HepG2 (cell line): Measurements from ENCODE around the gene ZBTB22. TPM values are rescaled to one million over a fixed set of nuclear protein-coding genes. Genes with fewer than 3 reads are reported as not detected.
A peak's percentile ranks its signal among the peaks of the same experiment; 100 is the strongest.

Source experiments
- BATF2 ChIP-seq: sonication (generic); formaldehyde crosslinking; IDR thresholded peaks from 2 replicates; pipeline ENCODE4 v1.8.0; 2022; ENCODE audit warnings: mild to moderate bottlenecking, missing genetic modification reagents, moderate library complexity
- CSRNP1 ChIP-seq: sonication (generic); formaldehyde crosslinking; IDR thresholded peaks from 2 replicates; pipeline ENCODE4 v1.8.1; 2023; ENCODE audit warnings: mild to moderate bottlenecking, missing genetic modification reagents
- EED ChIP-seq: sonication (generic); formaldehyde crosslinking; IDR thresholded peaks from 2 replicates; pipeline ENCODE4 v1.5.0; 2020; ENCODE audit warnings: mild to moderate bottlenecking, missing genetic modification reagents
- GATAD1 ChIP-seq: IDR thresholded peaks from 2 replicates; pipeline ENCODE4 v1.6.1; 2016; ENCODE audit warnings: missing genetic modification reagents, missing compliant biosample characterization
- SATB2 ChIP-seq: sonication (generic); formaldehyde crosslinking; IDR thresholded peaks from 2 replicates; pipeline ENCODE4 v1.5.0; 2020; ENCODE audit warnings: missing genetic modification reagents
- ZNF142 ChIP-seq: sonication (generic); formaldehyde crosslinking; IDR thresholded peaks from 2 replicates; pipeline ENCODE4 v1.4.0; 2020; ENCODE audit warnings: missing genetic modification reagents
- ZNF615 ChIP-seq: sonication (generic); formaldehyde crosslinking; IDR thresholded peaks from 2 replicates; pipeline ENCODE4 v1.5.0; 2020; ENCODE audit warnings: mild to moderate bottlenecking, missing genetic modification reagents, borderline replicate concordance
- ZNF674 ChIP-seq: sonication (generic); formaldehyde crosslinking; IDR thresholded peaks from 2 replicates; pipeline ENCODE4 v1.5.0; 2020; ENCODE audit warnings: low read depth, mild to moderate bottlenecking, missing genetic modification reagents
- ZNF780A ChIP-seq: sonication (generic); formaldehyde crosslinking; IDR thresholded peaks from 2 replicates; pipeline ENCODE4 v1.8.0; 2022; ENCODE audit warnings: mild to moderate bottlenecking, missing genetic modification reagents, moderate library complexity
- polyA plus RNA-seq, 8 experiments: library from polyadenylated mRNA; depleted of rRNA in 3 of 8; stranded (reverse) in 7 of 8; unstranded in 1 of 8; fragments of >200 nt; fragmentation: Illumina TruSeq in 4 of 8; extraction: Trizol in 4 of 8; gene quantifications; 2 replicates each; pipeline versions ENCODE4 v1.2.1 to v1.2.3, GENCODE V29; 2011 to 2016; ENCODE audit warnings: low read depth in 4 of 8, missing spikeins in 1 of 8, mixed read lengths in 1 of 8; ENCODE audit not compliant: insufficient read depth in 1 of 8
- total RNA-seq, 5 experiments: library from RNA; depleted of rRNA; stranded (reverse); fragments of >200 nt; fragmentation: Illumina TruSeq; extraction: Trizol; gene quantifications; 2 replicates each; pipeline ENCODE4 v1.2.3, GENCODE V29; 2016; ENCODE audit warnings: low read depth in 1 of 5

The ZBTB22 gene
- total and polyA plus RNA-seq, 2 of the 13 experiments (the other 11 are each of a cell fraction or from before 2014, with no cell fraction given): 8.0 to 10.6 TPM

GRCh38 chr6:33272275-33273128 is 45.0 kb downstream of the ZBTB22 start (continued):
- TF ChIP-seq ZNF615: 0 out of 2 replicates have a peak, but pooled peaks have one; percentile 10
- 0 out of 2 replicates have a peak, but pooled peaks have one; percentile 15 for TF ChIP-seq ZNF674 (CRISPR knock-in tag)
- TF ChIP-seq ZNF142 (CRISPR knock-in tag): 0 out of 2 replicates have a peak, but pooled peaks have one; percentile 6
- TF ChIP-seq EED (CRISPR knock-in tag): peak; percentile 4; the same call in 1 of the 2 replicates
- no peak for TF ChIP-seq GATAD1 (CRISPR knock-in tag)
- 0 out of 2 replicates have a peak, but pooled peaks have one; percentile 1 for TF ChIP-seq BATF2 (CRISPR knock-in tag)
- 0 out of 2 replicates have a peak, but pooled peaks have one; percentile 5 for TF ChIP-seq CSRNP1 (CRISPR knock-in tag)
- no peak for TF ChIP-seq ZNF780A (CRISPR knock-in tag)
- TF ChIP-seq SATB2: no peak; the same call in 1 of the 2 replicates
